ENCODE results near the gene ALG8.

DNA sequence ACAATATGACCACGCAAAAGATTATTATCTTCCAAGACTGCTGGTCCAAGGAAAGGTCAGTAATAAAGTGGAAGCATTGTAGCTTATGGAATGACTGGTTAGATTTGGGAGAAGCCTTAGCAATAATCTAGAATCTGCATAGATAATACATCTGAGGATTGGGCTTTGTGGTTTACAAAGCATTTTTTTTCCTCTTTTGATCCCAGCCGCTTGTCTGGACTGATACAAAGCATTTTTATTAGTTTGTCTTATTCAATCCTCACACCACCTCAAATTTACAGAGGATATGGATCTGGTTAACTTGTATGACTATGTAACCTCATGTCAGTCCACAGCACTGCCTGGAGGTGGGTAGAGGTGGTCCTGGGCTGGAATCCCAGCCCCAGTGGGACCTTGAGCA lies 76.8 kb downstream of the ALG8 start:
- TF ChIP-seq, protein P1, sequence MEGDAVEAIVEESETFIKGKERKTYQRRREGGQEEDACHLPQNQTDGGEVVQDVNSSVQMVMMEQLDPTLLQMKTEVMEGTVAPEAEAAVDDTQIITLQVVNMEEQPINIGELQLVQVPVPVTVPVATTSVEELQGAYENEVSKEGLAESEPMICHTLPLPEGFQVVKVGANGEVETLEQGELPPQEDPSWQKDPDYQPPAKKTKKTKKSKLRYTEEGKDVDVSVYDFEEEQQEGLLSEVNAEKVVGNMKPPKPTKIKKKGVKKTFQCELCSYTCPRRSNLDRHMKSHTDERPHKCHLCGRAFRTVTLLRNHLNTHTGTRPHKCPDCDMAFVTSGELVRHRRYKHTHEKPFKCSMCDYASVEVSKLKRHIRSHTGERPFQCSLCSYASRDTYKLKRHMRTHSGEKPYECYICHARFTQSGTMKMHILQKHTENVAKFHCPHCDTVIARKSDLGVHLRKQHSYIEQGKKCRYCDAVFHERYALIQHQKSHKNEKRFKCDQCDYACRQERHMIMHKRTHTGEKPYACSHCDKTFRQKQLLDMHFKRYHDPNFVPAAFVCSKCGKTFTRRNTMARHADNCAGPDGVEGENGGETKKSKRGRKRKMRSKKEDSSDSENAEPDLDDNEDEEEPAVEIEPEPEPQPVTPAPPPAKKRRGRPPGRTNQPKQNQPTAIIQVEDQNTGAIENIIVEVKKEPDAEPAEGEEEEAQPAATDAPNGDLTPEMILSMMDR (IDR thresholded peaks at IDR 0.05; ENCODE audit: poor library complexity, severe bottlenecking): no peak
- TF ChIP-seq MXI1 (conservative IDR thresholded peaks at IDR 0.05; ENCODE audit: poor library complexity, severe bottlenecking) (no peak), POLR2AphosphoS5 (IDR thresholded peaks at IDR 0.05) (no peak), RAD21 (conservative IDR thresholded peaks at IDR 0.05) (no peak), EZH2 (IDR thresholded peaks at IDR 0.05; ENCODE audit: borderline replicate concordance, insufficient read depth, low read length, poor library complexity, severe bottlenecking) (no peak), EP300 (conservative IDR thresholded peaks at IDR 0.05; ENCODE audit: poor library complexity, severe bottlenecking) (no peak)
- TF ChIP-seq, protein P2, sequence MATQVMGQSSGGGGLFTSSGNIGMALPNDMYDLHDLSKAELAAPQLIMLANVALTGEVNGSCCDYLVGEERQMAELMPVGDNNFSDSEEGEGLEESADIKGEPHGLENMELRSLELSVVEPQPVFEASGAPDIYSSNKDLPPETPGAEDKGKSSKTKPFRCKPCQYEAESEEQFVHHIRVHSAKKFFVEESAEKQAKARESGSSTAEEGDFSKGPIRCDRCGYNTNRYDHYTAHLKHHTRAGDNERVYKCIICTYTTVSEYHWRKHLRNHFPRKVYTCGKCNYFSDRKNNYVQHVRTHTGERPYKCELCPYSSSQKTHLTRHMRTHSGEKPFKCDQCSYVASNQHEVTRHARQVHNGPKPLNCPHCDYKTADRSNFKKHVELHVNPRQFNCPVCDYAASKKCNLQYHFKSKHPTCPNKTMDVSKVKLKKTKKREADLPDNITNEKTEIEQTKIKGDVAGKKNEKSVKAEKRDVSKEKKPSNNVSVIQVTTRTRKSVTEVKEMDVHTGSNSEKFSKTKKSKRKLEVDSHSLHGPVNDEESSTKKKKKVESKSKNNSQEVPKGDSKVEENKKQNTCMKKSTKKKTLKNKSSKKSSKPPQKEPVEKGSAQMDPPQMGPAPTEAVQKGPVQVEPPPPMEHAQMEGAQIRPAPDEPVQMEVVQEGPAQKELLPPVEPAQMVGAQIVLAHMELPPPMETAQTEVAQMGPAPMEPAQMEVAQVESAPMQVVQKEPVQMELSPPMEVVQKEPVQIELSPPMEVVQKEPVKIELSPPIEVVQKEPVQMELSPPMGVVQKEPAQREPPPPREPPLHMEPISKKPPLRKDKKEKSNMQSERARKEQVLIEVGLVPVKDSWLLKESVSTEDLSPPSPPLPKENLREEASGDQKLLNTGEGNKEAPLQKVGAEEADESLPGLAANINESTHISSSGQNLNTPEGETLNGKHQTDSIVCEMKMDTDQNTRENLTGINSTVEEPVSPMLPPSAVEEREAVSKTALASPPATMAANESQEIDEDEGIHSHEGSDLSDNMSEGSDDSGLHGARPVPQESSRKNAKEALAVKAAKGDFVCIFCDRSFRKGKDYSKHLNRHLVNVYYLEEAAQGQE (IDR thresholded peaks at IDR 0.05; ENCODE audit: borderline replicate concordance): no peak
